Lower lobe of right lung (tissue), 2 donors: ENCODE results near the gene ARFRP1. TPM values are rescaled to one million over a fixed set of nuclear protein-coding genes. Genes with fewer than 3 reads are reported as not detected.

Source experiments
- ATAC-seq, 2 donors: fragments of 200-7000 bp; cut with Tn5 transposase; one replicate each; pipeline ENCODE4 v1.9.1; 2020 to 2022; ENCODE audit warnings: mild to moderate bottlenecking in 2 of 2, moderate library complexity in 2 of 2
- DNase-seq: peaks from one replicate; pipeline ENCODE4 v3.0.0-alpha.2; 2020
- H3K27ac ChIP-seq: fragments of 200-600 bp; one replicate; pipeline ENCODE4 v1.8.0; 2022
- H3K27me3 ChIP-seq: fragments of 200-600 bp; one replicate; pipeline ENCODE4 v1.8.0; 2022; ENCODE audit warnings: low read depth
- H3K36me3 ChIP-seq: fragments of 200-600 bp; one replicate; pipeline ENCODE4 v1.8.0; 2022; ENCODE audit warnings: mild to moderate bottlenecking
- H3K4me1 ChIP-seq: fragments of 200-600 bp; one replicate; pipeline ENCODE4 v1.8.0; 2022
- H3K4me3 ChIP-seq: fragments of 200-600 bp; one replicate; pipeline ENCODE4 v1.8.0; 2022; ENCODE audit warnings: mild to moderate bottlenecking
- H3K9me3 ChIP-seq: fragments of 200-600 bp; one replicate; pipeline ENCODE4 v1.8.0; 2022
- intact Hi-C: fragments of 100-400 bp; cut with DNase I; formaldehyde crosslinking; loops from one replicate; pipeline ENCODE4 v1.11.0; 2022
- total RNA-seq: library from RNA; stranded (reverse); fragmentation: NEBNext Ultra II Directional; extraction: Animal tissue kit (Norgen Biotek cat#: 25700); gene quantifications from one replicate; pipeline ENCODE4 v1.2.1, GENCODE V29; 2021
- TF ChIP-seq, protein P1 (sequence below): fragments of 200-600 bp; IDR thresholded peaks from one replicate; pipeline ENCODE4 v1.8.0; 2022; ENCODE audit warnings: antibody characterized with exemption, mild to moderate bottlenecking
- donor health status: DM: no; HTN: yes; CAD: no; lungs with severe emphysema.

Gene ARFRP1
- total RNA-seq, 1 donor from 2014 or later, result 44.3 TPM

DNA sequence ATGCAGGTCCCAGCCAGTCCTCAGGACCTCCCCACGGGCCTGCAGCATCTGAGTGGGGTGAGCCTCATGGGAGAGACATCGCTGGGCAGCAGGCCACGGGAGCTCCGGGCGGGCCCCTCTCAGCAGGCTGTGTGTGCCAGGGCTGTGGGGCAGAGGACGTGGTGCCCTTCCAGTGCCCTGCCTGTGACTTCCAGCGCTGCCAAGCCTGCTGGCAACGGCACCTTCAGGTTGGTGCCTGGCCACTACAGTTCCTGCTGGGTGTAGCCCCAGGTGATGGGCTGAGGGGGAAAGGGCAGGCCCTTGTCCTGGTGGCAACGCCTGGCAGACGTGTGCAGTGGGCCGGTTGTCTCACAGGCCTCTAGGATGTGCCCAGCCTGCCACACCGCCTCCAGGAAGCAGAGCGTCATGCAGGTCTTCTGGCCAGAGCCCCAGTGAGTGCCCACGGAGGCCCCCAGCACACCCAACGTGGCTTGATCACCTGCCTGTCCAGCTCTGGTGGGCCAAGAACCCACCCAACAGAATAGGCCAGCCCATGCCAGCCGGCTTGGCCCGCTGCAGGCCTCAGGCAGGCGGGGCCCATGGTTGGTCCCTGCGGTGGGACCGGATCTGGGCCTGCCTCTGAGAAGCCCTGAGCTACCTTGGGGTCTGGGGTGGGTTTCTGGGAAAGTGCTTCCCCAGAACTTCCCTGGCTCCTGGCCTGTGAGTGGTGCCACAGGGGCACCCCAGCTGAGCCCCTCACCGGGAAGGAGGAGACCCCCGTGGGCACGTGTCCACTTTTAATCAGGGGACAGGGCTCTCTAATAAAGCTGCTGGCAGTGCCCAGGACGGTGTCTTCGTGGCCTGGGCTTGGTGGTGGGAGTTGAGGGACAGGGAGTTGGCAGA, 12.1 kb downstream of the ARFRP1 start:
- TF ChIP-seq, protein P1, sequence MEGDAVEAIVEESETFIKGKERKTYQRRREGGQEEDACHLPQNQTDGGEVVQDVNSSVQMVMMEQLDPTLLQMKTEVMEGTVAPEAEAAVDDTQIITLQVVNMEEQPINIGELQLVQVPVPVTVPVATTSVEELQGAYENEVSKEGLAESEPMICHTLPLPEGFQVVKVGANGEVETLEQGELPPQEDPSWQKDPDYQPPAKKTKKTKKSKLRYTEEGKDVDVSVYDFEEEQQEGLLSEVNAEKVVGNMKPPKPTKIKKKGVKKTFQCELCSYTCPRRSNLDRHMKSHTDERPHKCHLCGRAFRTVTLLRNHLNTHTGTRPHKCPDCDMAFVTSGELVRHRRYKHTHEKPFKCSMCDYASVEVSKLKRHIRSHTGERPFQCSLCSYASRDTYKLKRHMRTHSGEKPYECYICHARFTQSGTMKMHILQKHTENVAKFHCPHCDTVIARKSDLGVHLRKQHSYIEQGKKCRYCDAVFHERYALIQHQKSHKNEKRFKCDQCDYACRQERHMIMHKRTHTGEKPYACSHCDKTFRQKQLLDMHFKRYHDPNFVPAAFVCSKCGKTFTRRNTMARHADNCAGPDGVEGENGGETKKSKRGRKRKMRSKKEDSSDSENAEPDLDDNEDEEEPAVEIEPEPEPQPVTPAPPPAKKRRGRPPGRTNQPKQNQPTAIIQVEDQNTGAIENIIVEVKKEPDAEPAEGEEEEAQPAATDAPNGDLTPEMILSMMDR, result no peak

DNA sequence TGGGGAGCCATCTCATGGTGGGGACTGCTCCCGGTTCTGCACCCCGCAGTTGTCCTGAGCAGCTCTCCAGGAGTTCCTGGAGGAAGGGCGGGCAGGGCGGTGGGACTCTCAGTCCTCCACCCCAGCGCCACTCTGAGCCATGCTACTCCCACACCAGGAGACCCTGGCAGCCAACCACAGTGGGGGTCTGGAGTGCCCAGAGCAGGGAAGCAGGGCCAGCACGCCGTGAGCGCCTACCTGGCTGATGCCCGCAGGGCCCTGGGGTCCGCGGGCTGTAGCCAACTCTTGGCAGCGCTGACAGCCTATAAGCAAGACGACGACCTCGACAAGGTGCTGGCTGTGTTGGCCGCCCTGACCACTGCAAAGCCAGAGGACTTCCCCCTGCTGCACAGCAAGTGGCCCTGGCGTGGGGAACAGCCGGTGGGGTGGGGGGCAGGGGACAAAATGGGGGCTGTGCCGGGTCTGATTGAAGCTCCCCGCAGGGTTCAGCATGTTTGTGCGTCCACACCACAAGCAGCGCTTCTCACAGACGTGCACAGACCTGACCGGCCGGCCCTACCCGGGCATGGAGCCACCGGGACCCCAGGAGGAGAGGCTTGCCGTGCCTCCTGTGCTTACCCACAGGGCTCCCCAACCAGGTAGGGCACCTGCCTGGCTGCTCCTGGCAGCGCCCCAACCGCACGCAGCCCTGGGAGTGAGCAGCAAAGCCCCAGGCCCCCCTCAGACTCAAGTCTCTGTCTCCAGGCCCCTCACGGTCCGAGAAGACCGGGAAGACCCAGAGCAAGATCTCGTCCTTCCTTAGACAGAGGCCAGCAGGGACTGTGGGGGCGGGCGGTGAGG, 13.0 kb downstream of the ARFRP1 start:
- Histone ChIP-seq H3K9me3 (no peaks in the 10 kb centered on the region), H3K4me3 (no peak overlapping the region), H3K27ac (no peak overlapping the region), H3K4me1 (peaks cover 53% of the 10 kb centered on the region), H3K27me3 (no peaks in the 10 kb centered on the region), H3K36me3 (peaks cover 22% of the 10 kb centered on the region)
- TF ChIP-seq, protein P1, result no peak
- no peak for ATAC-seq
- no peak for DNase-seq
- intact Hi-C loops, result no loop called here

More for the DNA sequence above, 12.1 kb downstream of the ARFRP1 start:
- Histone ChIP-seq H3K27me3 (no peaks in the 10 kb centered on the region), H3K4me1 (peaks cover 56% of the 10 kb centered on the region), H3K9me3 (no peaks in the 10 kb centered on the region), H3K27ac (no peak overlapping the region), H3K4me3 (no peak overlapping the region), H3K36me3 (peaks cover 29% of the 10 kb centered on the region)
- no peak for ATAC-seq
- intact Hi-C loops, result no loop called here
- DNase-seq, result no peak

DNA sequence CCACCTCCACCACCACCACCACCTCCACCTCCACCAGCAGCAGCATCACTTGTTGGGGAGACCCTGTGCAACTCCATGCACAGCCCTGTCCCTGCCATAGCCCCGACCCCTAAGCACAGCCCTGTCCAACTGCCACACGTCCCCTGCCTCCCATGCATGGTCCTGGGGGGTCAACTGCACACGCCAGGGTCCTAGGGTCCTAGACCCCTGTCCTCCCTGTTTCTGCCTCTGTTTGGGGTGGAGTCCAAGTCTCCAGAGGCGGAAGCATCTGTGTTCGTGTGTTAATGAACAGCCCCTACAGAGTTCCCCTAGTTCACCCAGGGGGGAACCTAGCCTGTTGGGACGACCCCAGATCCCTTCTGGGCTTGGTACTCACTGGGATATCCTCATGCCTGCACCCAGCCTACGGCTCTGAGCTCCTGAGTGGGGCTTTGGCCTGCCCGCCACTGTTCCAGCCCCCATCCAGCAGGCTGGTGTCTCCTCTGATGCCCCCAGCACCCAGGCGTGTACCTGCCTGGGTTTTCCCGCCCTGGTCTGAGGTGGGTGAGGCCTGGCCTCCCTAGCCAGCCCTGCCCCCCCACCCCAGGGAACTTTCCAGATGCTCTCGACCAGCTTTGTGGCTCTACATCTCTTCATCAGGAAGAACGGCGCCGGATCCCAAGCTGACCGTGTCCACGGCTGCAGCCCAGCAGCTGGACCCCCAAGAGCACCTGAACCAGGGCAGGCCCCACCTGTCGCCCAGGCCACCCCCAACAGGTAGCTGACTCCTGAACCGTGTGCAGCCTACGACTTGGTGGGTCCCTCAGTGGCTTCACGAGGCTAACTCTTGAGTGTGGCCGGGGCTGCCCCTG, 13.8 kb downstream of the ARFRP1 start:
- Histone ChIP-seq H3K4me1 (peaks cover 48% of the 10 kb centered on the region), H3K4me3 (no peak overlapping the region), H3K9me3 (no peaks in the 10 kb centered on the region), H3K27me3 (no peaks in the 10 kb centered on the region), H3K36me3 (peaks cover 17% of the 10 kb centered on the region), H3K27ac (no peak overlapping the region)
- DNase-seq (no peak), ATAC-seq (no peak)
- intact Hi-C loops, result no loop called here
- TF ChIP-seq, protein P1, result no peak

DNA sequence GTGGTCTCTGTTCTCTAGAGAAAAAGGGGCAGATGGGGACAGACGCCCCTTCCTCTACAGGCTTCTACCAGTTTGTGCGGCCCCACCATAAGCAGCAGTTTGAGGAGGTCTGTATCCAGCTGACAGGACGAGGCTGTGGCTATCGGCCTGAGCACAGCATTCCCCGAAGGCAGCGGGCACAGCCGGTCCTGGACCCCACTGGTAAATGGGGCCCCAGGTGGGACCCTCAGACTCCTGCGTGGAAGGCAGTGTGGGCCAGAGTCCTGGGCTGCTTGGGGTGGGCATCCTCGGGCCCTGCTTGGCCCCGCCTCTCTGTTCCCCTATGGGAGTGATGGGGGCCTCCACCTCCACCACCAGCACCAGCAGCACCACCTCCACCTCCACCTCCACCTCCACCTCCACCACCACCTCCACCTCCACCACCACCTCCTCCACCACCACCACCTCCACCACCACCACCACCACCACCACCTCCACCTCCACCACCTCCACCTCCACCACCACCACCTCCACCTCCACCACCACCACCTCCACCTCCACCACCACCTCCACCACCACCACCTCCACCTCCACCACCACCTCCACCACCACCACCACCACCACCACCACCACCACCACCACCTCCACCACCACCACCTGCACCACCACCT, 14.6 kb downstream of the ARFRP1 start:
- peaks cover 48% of the 10 kb centered on the region for H3K4me1 ChIP-seq
- TF ChIP-seq, protein P1, result no peak
- intact Hi-C loops, result no loop called here
- DNase-seq (no peak), ATAC-seq (no peak)
- peaks cover 14% of the 10 kb centered on the region for H3K36me3 ChIP-seq
- no peaks in the 10 kb centered on the region for H3K9me3 ChIP-seq
- H3K27ac ChIP-seq, result peak overlapping the region; percentile 34
- no peaks in the 10 kb centered on the region for H3K27me3 ChIP-seq
- H3K4me3 ChIP-seq, result no peak overlapping the region
